Neural cell (in vitro differentiated cells): ENCODE measurements around the gene PLCXD3. TPM values are rescaled to one million over a fixed set of nuclear protein-coding genes. Genes with fewer than 3 reads are reported as not detected.

Experiments used
- H2AFZ ChIP-seq: fragments of 200-600, 300-800 bp; sonication (generic), shearing (Covaris generic); 2 replicates; pipeline ENCODE4 v1.6.0; 2014; ENCODE audit warnings: low read depth, mild to moderate bottlenecking, antibody characterized with exemption, low read length, moderate library complexity
- H3F3A ChIP-seq: fragments of 200-600 bp; shearing (Covaris generic); 2 replicates; pipeline ENCODE4 v1.6.1; 2016; ENCODE audit warnings: mild to moderate bottlenecking, moderate library complexity, mixed read lengths, antibody characterized with exemption, low read length; ENCODE audit not compliant: insufficient read depth, poor library complexity, severe bottlenecking
- H3K27ac ChIP-seq: fragments of 200-600, 300-800 bp; sonication (generic), shearing (Covaris generic); 2 replicates; pipeline ENCODE4 v1.5.1; 2014; ENCODE audit warnings: mild to moderate bottlenecking, low read length, moderate library complexity
- H3K27me3 ChIP-seq: fragments of 300-800, 200-600 bp; sonication (generic), shearing (Covaris generic); 2 replicates; pipeline ENCODE4 v1.6.0; 2014; ENCODE audit warnings: mild to moderate bottlenecking, low read depth, low read length, moderate library complexity; ENCODE audit not compliant: insufficient read depth
- H3K36me3 ChIP-seq: fragments of 300-800, 200-600 bp; sonication (generic), shearing (Covaris generic); 2 replicates; pipeline ENCODE4 v1.5.1; 2014; ENCODE audit warnings: mild to moderate bottlenecking, antibody characterized with exemption, low read length, moderate library complexity; ENCODE audit not compliant: insufficient read depth
- H3K4me2 ChIP-seq: fragments of 300-800, 200-600 bp; sonication (generic), shearing (Covaris generic); 2 replicates; pipeline ENCODE4 v1.6.0; 2014; ENCODE audit warnings: mild to moderate bottlenecking, low read length
- H3K4me3 ChIP-seq: fragments of 300-800, 200-600 bp; sonication (generic), shearing (Covaris generic); 2 replicates; pipeline ENCODE4 v1.5.1; 2014; ENCODE audit warnings: mild to moderate bottlenecking, low read length, moderate library complexity
- H3K79me2 ChIP-seq: fragments of 200-600 bp; shearing (Covaris generic); replicated peaks from 2 replicates; pipeline ENCODE4 v1.6.0; 2014; ENCODE audit warnings: mild to moderate bottlenecking, low read length, moderate library complexity; ENCODE audit not compliant: insufficient read depth
- H3K9ac ChIP-seq: fragments of 300-800, 200-600 bp; sonication (generic), shearing (Covaris generic); 2 replicates; pipeline ENCODE4 v1.6.1; 2016; ENCODE audit warnings: mild to moderate bottlenecking, low read length, mixed read lengths
- H3K9me2 ChIP-seq: fragments of 200-600 bp; shearing (Covaris generic); 2 replicates; pipeline ENCODE4 v1.6.1; 2016; ENCODE audit warnings: mild to moderate bottlenecking, low read length, mixed read lengths; ENCODE audit not compliant: insufficient read depth
- H3K9me3 ChIP-seq: fragments of 200-600, 300-800 bp; sonication (generic), shearing (Covaris generic); 2 replicates; pipeline ENCODE4 v1.6.1; 2016; ENCODE audit warnings: mild to moderate bottlenecking, mixed run types, low read length, moderate library complexity, mixed read lengths
- H4K20me1 ChIP-seq: fragments of 200-600 bp; shearing (Covaris generic); 2 replicates; pipeline ENCODE4 v1.6.1; 2016; ENCODE audit warnings: mild to moderate bottlenecking, mixed run types; ENCODE audit not compliant: insufficient read depth
- EP300 ChIP-seq: fragments of 450-650 bp; conservative IDR thresholded peaks from 2 replicates; pipeline ENCODE4 v1.6.1; 2014; ENCODE audit warnings: antibody characterized with exemption, mild to moderate bottlenecking, moderate library complexity; ENCODE audit not compliant: poor library complexity, severe bottlenecking
- EZH2 ChIP-seq: fragments of 200-600, 300-800 bp; shearing (Covaris generic), sonication (generic); IDR thresholded peaks from 2 replicates; pipeline ENCODE4 v1.6.1; 2014; ENCODE audit warnings: antibody characterized with exemption, low read length, borderline replicate concordance, mild to moderate bottlenecking; ENCODE audit not compliant: insufficient read depth, poor library complexity, severe bottlenecking
- MXI1 ChIP-seq: fragments of 450-650 bp; conservative IDR thresholded peaks from 2 replicates; pipeline ENCODE4 v1.6.1; 2014; ENCODE audit warnings: antibody characterized with exemption, mild to moderate bottlenecking; ENCODE audit not compliant: poor library complexity, severe bottlenecking
- POLR2AphosphoS5 ChIP-seq: IDR thresholded peaks from 2 replicates; pipeline ENCODE4 v1.6.1; 2012
- RAD21 ChIP-seq: fragments of 450-650 bp; conservative IDR thresholded peaks from 2 replicates; pipeline ENCODE4 v1.6.1; 2014; ENCODE audit warnings: antibody characterized with exemption, mild to moderate bottlenecking, moderate library complexity
- SMC3 ChIP-seq: fragments of 450-650 bp; conservative IDR thresholded peaks from 2 replicates; pipeline ENCODE4 v1.6.1; 2014; ENCODE audit warnings: antibody characterized with exemption, mild to moderate bottlenecking, moderate library complexity; ENCODE audit not compliant: poor library complexity
- TAF1 ChIP-seq: IDR thresholded peaks from 2 replicates; pipeline ENCODE4 v1.6.1; 2012; ENCODE audit warnings: low read depth
- polyA plus RNA-seq: library from polyadenylated mRNA; depleted of rRNA; stranded (reverse); fragments of >200 nt; gene quantifications from 2 replicates; pipeline ENCODE4 v1.2.3, GENCODE V29; 2014
- TF ChIP-seq, protein P1 (sequence below): fragments of 450-650 bp; IDR thresholded peaks from 2 replicates; pipeline ENCODE4 v1.5.1; 2014; ENCODE audit warnings: antibody characterized with exemption, mild to moderate bottlenecking, moderate library complexity; ENCODE audit not compliant: poor library complexity, severe bottlenecking
- TF ChIP-seq, protein P2 (sequence below): IDR thresholded peaks from 2 replicates; pipeline ENCODE4 v1.6.1; 2012; ENCODE audit warnings: borderline replicate concordance

The PLCXD3 gene
- polyA plus RNA-seq, 1 donor from 2014 or later = 6.6 TPM

DNA sequence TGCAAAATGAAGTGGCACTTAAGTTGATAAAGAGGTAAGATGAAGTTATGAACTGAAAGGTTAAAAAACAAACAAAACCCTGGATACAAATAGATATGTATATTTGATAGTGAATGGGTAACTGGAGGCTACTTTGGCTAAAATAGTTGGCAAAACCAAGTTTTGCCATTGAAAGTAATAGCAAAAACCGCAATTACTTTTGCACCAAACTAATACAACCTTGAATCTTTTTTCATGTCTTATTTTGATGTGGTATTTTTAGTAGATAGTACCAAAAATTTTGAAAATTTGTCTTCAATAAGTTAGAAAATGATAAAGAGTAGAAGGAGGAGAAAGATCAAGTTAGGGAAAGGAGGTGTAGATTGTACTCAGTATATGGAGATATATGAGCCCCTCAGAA lies 47.9 kb upstream of the PLCXD3 start:
- Histone ChIP-seq H3K4me3 (no peak overlapping the region), H2AFZ (no peak overlapping the region), H3F3A (no peaks in the 10 kb centered on the region), H3K36me3 (no peaks in the 10 kb centered on the region), H3K9ac (no peak overlapping the region), H3K9me3 (no peaks in the 10 kb centered on the region), H3K4me2 (no peak overlapping the region), H4K20me1 (no peaks in the 10 kb centered on the region), H3K27me3 (no peaks in the 10 kb centered on the region), H3K27ac (no peak overlapping the region), H3K9me2 (no peaks in the 10 kb centered on the region), H3K79me2 (no peaks in the 10 kb centered on the region)
- TF ChIP-seq RAD21 (no peak), SMC3 (no peak), EP300 (no peak), POLR2AphosphoS5 (no peak), MXI1 (no peak), TAF1 (no peak), EZH2 (no peak)
- TF ChIP-seq, protein P1, sequence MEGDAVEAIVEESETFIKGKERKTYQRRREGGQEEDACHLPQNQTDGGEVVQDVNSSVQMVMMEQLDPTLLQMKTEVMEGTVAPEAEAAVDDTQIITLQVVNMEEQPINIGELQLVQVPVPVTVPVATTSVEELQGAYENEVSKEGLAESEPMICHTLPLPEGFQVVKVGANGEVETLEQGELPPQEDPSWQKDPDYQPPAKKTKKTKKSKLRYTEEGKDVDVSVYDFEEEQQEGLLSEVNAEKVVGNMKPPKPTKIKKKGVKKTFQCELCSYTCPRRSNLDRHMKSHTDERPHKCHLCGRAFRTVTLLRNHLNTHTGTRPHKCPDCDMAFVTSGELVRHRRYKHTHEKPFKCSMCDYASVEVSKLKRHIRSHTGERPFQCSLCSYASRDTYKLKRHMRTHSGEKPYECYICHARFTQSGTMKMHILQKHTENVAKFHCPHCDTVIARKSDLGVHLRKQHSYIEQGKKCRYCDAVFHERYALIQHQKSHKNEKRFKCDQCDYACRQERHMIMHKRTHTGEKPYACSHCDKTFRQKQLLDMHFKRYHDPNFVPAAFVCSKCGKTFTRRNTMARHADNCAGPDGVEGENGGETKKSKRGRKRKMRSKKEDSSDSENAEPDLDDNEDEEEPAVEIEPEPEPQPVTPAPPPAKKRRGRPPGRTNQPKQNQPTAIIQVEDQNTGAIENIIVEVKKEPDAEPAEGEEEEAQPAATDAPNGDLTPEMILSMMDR = no peak
- TF ChIP-seq, protein P2, sequence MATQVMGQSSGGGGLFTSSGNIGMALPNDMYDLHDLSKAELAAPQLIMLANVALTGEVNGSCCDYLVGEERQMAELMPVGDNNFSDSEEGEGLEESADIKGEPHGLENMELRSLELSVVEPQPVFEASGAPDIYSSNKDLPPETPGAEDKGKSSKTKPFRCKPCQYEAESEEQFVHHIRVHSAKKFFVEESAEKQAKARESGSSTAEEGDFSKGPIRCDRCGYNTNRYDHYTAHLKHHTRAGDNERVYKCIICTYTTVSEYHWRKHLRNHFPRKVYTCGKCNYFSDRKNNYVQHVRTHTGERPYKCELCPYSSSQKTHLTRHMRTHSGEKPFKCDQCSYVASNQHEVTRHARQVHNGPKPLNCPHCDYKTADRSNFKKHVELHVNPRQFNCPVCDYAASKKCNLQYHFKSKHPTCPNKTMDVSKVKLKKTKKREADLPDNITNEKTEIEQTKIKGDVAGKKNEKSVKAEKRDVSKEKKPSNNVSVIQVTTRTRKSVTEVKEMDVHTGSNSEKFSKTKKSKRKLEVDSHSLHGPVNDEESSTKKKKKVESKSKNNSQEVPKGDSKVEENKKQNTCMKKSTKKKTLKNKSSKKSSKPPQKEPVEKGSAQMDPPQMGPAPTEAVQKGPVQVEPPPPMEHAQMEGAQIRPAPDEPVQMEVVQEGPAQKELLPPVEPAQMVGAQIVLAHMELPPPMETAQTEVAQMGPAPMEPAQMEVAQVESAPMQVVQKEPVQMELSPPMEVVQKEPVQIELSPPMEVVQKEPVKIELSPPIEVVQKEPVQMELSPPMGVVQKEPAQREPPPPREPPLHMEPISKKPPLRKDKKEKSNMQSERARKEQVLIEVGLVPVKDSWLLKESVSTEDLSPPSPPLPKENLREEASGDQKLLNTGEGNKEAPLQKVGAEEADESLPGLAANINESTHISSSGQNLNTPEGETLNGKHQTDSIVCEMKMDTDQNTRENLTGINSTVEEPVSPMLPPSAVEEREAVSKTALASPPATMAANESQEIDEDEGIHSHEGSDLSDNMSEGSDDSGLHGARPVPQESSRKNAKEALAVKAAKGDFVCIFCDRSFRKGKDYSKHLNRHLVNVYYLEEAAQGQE = no peak

DNA sequence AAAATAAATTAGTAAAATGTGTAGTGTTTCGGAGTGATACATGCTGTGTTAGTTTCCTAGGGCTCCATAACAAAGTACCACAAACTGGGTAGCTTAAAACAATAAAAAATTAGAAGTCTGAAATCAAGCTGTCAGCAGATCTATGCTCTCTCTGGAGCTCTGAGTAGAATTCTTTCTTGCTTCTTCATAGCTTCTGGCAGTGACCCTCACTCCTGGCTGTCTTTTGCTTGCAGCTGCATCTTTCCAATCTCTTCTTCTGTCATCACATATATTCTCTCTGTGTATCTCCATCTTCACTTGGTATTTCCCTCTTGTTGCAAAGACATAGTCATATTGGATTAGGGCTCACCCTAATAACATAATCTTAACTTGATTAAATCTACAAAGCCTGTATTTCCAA lies 37.6 kb upstream of the PLCXD3 start:
- Histone ChIP-seq H3K9me2 (no peaks in the 10 kb centered on the region), H3K27me3 (no peaks in the 10 kb centered on the region), H3K4me2 (no peak overlapping the region), H2AFZ (no peak overlapping the region), H3K27ac (no peak overlapping the region), H3K36me3 (no peaks in the 10 kb centered on the region), H3K9me3 (no peaks in the 10 kb centered on the region), H4K20me1 (no peaks in the 10 kb centered on the region), H3F3A (no peaks in the 10 kb centered on the region), H3K9ac (no peak overlapping the region), H3K4me3 (no peak overlapping the region), H3K79me2 (no peaks in the 10 kb centered on the region)
- no peak for TF ChIP-seq POLR2AphosphoS5
- TF ChIP-seq SMC3 = no peak
- TF ChIP-seq EZH2 = no peak
- no peak for TF ChIP-seq EP300
- TF ChIP-seq, protein P2 = no peak
- TF ChIP-seq RAD21 = no peak
- TF ChIP-seq, protein P1 = no peak
- TF ChIP-seq TAF1 = no peak
- TF ChIP-seq MXI1 = no peak
